Natural killer cell (primary cell): ENCODE measurements around the gene MPRIP. TPM values are rescaled to one million over a fixed set of nuclear protein-coding genes. Genes with fewer than 3 reads are reported as not detected.

ENCODE experiments used
- ATAC-seq, 3 donors: fragments of 150-1000 bp in 2 of 3; fragments of 200-7000 bp in 1 of 3; cut with Tn5 transposase; 1 replicate in 1 of 3; 2 replicates in 2 of 3; pipeline ENCODE4 v1.10.0; 2021; ENCODE audit warnings: mild to moderate bottlenecking in 2 of 3, moderate library complexity in 2 of 3
- DNase-seq, 2 donors: peaks; one replicate each; pipeline versions ENCODE4 v3.0.0 to v3.0.0-alpha.2; 2013 to 2021; ENCODE audit warnings: mixed read lengths in 1 of 2
- H3K27ac ChIP-seq: one replicate; pipeline ENCODE4 v1.5.1; 2013; ENCODE audit warnings: mild to moderate bottlenecking, low read length
- H3K27me3 ChIP-seq: one replicate; pipeline ENCODE4 v1.6.1; 2013; ENCODE audit warnings: low read length; ENCODE audit not compliant: control insufficient read depth, insufficient read depth
- H3K36me3 ChIP-seq: one replicate; pipeline ENCODE4 v1.6.1; 2013; ENCODE audit warnings: low read length; ENCODE audit not compliant: control insufficient read depth, insufficient read depth
- H3K4me1 ChIP-seq: one replicate; pipeline ENCODE4 v1.6.1; 2013; ENCODE audit warnings: low read length; ENCODE audit not compliant: control insufficient read depth, insufficient read depth
- H3K4me3 ChIP-seq: one replicate; pipeline ENCODE4 v1.5.1; 2013; ENCODE audit warnings: low read length
- H3K9me3 ChIP-seq: one replicate; pipeline ENCODE4 v1.6.1; 2013; ENCODE audit warnings: low read length; ENCODE audit not compliant: control insufficient read depth, insufficient read depth
- H3K27ac Mint-ChIP-seq, 2 donors: one replicate each; pipeline ENCODE4 v1.8.0; 2022; ENCODE audit warnings: mild to moderate bottlenecking in 2 of 2, mixed read lengths in 2 of 2, moderate library complexity in 1 of 2
- H3K27me3 Mint-ChIP-seq, 2 donors: one replicate each; pipeline ENCODE4 v1.8.0; 2022; ENCODE audit warnings: low read depth in 2 of 2, mixed read lengths in 2 of 2
- H3K36me3 Mint-ChIP-seq: one replicate; pipeline ENCODE4 v1.8.0; 2022; ENCODE audit warnings: mixed read lengths
- H3K4me1 Mint-ChIP-seq, 2 donors: one replicate each; pipeline ENCODE4 v1.8.0; 2022; ENCODE audit warnings: mixed read lengths in 2 of 2
- H3K4me3 Mint-ChIP-seq: one replicate; pipeline ENCODE4 v1.8.0; 2022; ENCODE audit warnings: mild to moderate bottlenecking, moderate library complexity, mixed read lengths
- H3K9me3 Mint-ChIP-seq, 2 donors: one replicate each; pipeline ENCODE4 v1.8.0; 2022; ENCODE audit warnings: mixed read lengths in 2 of 2
- WGBS: methylation state at CpG from one replicate; pipeline ENCODE4 v1.1.7; 2013; ENCODE audit warnings: missing lambda C conversion rate; ENCODE audit not compliant: insufficient coverage; 5-methylcytosine and 5-hydroxymethylcytosine counted together
- intact Hi-C: fragments of 100-400 bp; cut with micrococcal nuclease; formaldehyde crosslinking; loops from one replicate; pipeline ENCODE4 v1.14.2; 2022
- total RNA-seq, 4 donors: library from RNA; stranded (reverse); fragments of 120-200 nt in 1 of 4; gene quantifications; one replicate each; pipeline versions ENCODE4 v1.2.3 to v1.2.4, GENCODE V29; 2013 to 2022
- TF ChIP-seq, protein P1 (sequence below): fragments of 200-600 bp; IDR thresholded peaks from one replicate; pipeline ENCODE4 v1.8.0; 2022; ENCODE audit warnings: antibody characterized with exemption

Gene MPRIP
- total RNA-seq, 3 donors from 2014 or later (not counting 1 experiment from before 2014, with no cell fraction given), result 225 to 272 (median 229) TPM

DNA sequence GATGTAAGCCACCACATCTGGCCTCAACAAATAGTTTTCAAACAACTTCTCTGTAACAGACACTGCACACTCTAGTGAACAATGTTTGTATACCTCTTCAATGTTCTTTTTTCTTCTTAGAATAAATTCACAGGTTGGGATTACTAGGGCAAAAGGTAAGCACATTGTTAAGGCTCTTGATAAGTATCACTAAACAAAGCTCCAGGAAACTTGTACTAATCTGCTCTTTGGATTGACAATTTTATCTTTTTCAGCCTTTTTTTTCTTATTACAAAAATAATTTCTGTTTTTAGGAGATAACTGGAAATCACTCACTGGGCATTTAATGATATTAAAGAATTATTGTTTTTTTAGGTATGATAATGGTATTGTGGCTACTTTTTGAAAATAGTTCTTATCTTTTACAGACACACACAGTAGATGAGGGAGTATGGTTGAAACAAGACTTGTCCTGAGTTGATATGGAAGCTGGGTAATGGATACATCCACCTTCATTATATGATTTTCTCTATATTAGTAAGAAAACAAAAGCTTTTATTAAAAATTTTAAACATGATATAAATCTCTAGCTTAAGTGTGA is 7.7 kb upstream of the MPRIP start:
- TF ChIP-seq, protein P1, sequence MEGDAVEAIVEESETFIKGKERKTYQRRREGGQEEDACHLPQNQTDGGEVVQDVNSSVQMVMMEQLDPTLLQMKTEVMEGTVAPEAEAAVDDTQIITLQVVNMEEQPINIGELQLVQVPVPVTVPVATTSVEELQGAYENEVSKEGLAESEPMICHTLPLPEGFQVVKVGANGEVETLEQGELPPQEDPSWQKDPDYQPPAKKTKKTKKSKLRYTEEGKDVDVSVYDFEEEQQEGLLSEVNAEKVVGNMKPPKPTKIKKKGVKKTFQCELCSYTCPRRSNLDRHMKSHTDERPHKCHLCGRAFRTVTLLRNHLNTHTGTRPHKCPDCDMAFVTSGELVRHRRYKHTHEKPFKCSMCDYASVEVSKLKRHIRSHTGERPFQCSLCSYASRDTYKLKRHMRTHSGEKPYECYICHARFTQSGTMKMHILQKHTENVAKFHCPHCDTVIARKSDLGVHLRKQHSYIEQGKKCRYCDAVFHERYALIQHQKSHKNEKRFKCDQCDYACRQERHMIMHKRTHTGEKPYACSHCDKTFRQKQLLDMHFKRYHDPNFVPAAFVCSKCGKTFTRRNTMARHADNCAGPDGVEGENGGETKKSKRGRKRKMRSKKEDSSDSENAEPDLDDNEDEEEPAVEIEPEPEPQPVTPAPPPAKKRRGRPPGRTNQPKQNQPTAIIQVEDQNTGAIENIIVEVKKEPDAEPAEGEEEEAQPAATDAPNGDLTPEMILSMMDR, result no peak
- no peak overlapping the region for H3K4me3 Mint-ChIP-seq
- H3K4me1 Mint-ChIP-seq, result peaks cover 0 to under 1% of the 10 kb centered on the region in 2 donors
- H3K9me3 Mint-ChIP-seq, result no peaks in the 10 kb centered on the region
- ATAC-seq (no peak), DNase-seq (no peak)
- H3K36me3 Mint-ChIP-seq, result no peaks in the 10 kb centered on the region
- Histone ChIP-seq H3K4me3 (no peak overlapping the region), H3K27me3 (no peaks in the 10 kb centered on the region), H3K4me1 (peaks cover under 1% of the 10 kb centered on the region), H3K9me3 (no peaks in the 10 kb centered on the region), H3K27ac (no peak overlapping the region), H3K36me3 (no peaks in the 10 kb centered on the region)
- intact Hi-C loops, result no loop called here
- H3K27ac Mint-ChIP-seq, result no peak overlapping the region
- no peaks in the 10 kb centered on the region for H3K27me3 Mint-ChIP-seq

DNA sequence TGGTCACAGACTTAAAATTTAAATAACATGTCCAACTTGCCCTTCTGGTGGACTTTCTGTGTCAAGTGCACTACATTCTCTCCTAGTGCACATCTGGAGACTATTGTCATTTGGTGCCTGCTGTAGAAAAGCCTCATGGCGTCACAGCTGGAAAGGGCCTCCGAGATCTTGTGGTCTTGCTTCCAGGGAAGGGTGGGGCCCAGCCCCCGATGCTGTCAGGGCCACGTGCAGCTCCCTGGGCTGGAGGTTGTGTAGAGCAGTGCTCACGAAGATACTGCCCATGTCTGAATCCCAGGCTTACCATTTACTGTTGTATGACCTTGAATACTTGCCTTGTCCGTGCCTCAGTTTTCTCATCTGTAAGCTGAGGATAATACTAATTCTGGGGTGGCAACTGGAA is 6.8 kb upstream of the MPRIP start:
- no peak overlapping the region for H3K27ac ChIP-seq
- TF ChIP-seq, protein P1, result no peak
- no peaks in the 10 kb centered on the region for H3K36me3 Mint-ChIP-seq
- H3K27me3 Mint-ChIP-seq, result no peaks in the 10 kb centered on the region
- H3K27me3 ChIP-seq, result no peaks in the 10 kb centered on the region
- no peak overlapping the region for H3K4me3 ChIP-seq
- DNase-seq (no peak), ATAC-seq (no peak)
- H3K4me1 Mint-ChIP-seq, result peaks cover 0 to 6% of the 10 kb centered on the region in 2 donors
- no peak overlapping the region for H3K27ac Mint-ChIP-seq
- intact Hi-C loops, result no loop called here
- no peaks in the 10 kb centered on the region for H3K4me1 ChIP-seq
- H3K36me3 ChIP-seq, result no peaks in the 10 kb centered on the region
- no peaks in the 10 kb centered on the region for H3K9me3 Mint-ChIP-seq
- no peaks in the 10 kb centered on the region for H3K9me3 ChIP-seq
- 58% methylated on average over 6 of the region's 6 CpGs for WGBS
- no peak overlapping the region for H3K4me3 Mint-ChIP-seq

DNA sequence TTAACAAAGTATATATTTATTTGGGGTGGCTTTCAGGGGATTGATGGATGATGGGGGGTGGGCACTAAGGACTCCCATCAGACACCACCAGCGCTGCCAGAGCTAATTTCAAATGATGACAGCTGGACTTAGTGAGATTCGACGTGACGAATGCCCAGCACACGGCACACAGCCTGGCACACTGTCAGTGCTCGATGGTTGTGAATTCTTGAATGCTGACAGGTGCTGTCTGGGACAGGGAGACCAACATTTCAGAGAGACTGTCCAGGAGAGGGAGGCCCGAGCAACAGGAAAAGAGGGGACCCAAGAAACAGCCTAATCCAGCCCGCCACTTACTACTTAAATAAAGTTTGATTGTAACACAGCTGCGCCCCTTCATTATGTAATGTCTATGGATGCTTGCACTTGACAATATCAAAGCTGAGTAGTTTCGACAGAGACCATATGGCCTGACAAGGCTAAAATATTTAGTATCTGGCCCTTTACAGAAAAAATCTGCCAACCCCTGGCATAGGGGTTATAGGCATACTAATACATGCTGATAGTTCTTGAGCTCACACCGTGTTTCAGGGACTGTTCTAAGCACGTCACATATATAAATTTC is 6.2 kb upstream of the MPRIP start:
- ATAC-seq (no peak), DNase-seq (no peak)
- Mint-ChIP-seq H3K9me3 (no peaks in the 10 kb centered on the region), H3K4me3 (no peak overlapping the region), H3K27me3 (no peaks in the 10 kb centered on the region), H3K36me3 (no peaks in the 10 kb centered on the region), H3K4me1 (peaks cover 0 to 6% of the 10 kb centered on the region in 2 donors), H3K27ac (no peak overlapping the region)
- 82% methylated on average over 12 of the region's 12 CpGs for whole genome bisulfite sequencing
- Histone ChIP-seq H3K27ac (no peak overlapping the region), H3K36me3 (no peaks in the 10 kb centered on the region), H3K4me3 (no peak overlapping the region), H3K27me3 (no peaks in the 10 kb centered on the region), H3K9me3 (no peaks in the 10 kb centered on the region), H3K4me1 (no peaks in the 10 kb centered on the region)
- intact Hi-C loops, result no loop called here
- TF ChIP-seq, protein P1, result no peak

DNA sequence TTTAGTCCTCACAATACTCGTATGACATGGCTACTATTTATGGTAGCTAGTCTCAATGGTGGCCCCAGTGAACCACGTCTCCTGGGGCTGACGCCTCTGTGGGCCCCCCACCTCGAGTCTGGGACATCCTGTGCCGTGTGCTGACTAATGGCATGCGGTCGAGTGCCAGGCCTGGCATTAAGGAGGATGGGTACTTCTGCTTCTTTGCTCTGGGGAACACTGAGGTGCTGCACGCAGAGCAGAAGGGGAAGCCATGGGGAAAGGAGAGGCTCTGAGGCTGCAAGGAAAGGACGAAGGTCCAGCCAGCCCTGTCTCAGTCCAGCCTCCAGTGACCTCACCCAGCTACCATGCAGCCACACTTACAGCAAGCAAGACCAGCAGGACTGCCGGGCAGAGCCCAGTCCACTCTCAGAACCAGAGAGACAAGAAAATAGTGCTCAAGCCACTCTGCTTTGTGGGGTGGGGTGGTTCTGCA is 5.7 kb upstream of the MPRIP start:
- H3K27ac ChIP-seq, result no peak overlapping the region
- DNase-seq (no peak), ATAC-seq (peak; percentile 22 to 54 (median 38))
- H3K4me1 ChIP-seq, result peaks cover 4% of the 10 kb centered on the region
- TF ChIP-seq, protein P1, result no peak
- Mint-ChIP-seq H3K27ac (no peak overlapping the region), H3K27me3 (no peaks in the 10 kb centered on the region), H3K9me3 (no peaks in the 10 kb centered on the region), H3K36me3 (no peaks in the 10 kb centered on the region), H3K4me1 (peaks cover 5 to 11% of the 10 kb centered on the region in 2 donors), H3K4me3 (no peak overlapping the region)
- H3K9me3 ChIP-seq, result no peaks in the 10 kb centered on the region
- no peak overlapping the region for H3K4me3 ChIP-seq
- intact Hi-C loops, result no loop called here
- WGBS, result 28% methylated on average over 10 of the region's 10 CpGs
- no peaks in the 10 kb centered on the region for H3K27me3 ChIP-seq
- H3K36me3 ChIP-seq, result no peaks in the 10 kb centered on the region
